ENCODE results near the gene CARS2.

- TF ChIP-seq CTCF (conservative IDR thresholded peaks at IDR 0.05; ENCODE audit: low read depth, low read length) (no peak), EZH2 (IDR thresholded peaks at IDR 0.05; ENCODE audit: low read length, unreplicated experiment) (no peak)
Measured at GRCh38 chr13:110702591-110703526, 3.1 kb downstream of the CARS2 start.
